Keratinocyte (primary cell): ENCODE measurements around the gene ADGRL3. TPM values are rescaled to one million over a fixed set of nuclear protein-coding genes. Genes with fewer than 3 reads are reported as not detected.

ENCODE experiments used
- DNase-seq: peaks from one replicate; pipeline ENCODE4 v3.0.0-alpha.2; 2011; ENCODE audit warnings: low read depth, missing footprints, low spot score
- FAIRE-seq: peaks from 2 replicates; lab custom pipeline; 2011; peaks lifted over from hg19 to GRCh38; lab: Jason Lieb, UNC
- H2AFZ ChIP-seq: 2 replicates; pipeline ENCODE4 v1.6.0; 2012; ENCODE audit warnings: low read length, control low read depth, inconsistent platforms; ENCODE audit not compliant: control insufficient read depth
- H3K27ac ChIP-seq: 2 replicates; pipeline ENCODE4 v1.5.1; 2011; ENCODE audit warnings: low read length; ENCODE audit not compliant: control insufficient read depth, insufficient read depth
- H3K27me3 ChIP-seq: 3 replicates; pipeline ENCODE4 v1.6.0; 2011; ENCODE audit warnings: low read length; ENCODE audit not compliant: control insufficient read depth, insufficient read depth; ENCODE audit errors: extremely low read depth
- H3K36me3 ChIP-seq, 2 experiments: 2 replicates in 1 of 2; 3 replicates in 1 of 2; pipeline ENCODE4 v1.5.1; 2011; ENCODE audit warnings: low read length in 2 of 2, mild to moderate bottlenecking in 1 of 2; ENCODE audit not compliant: control insufficient read depth in 2 of 2, insufficient read depth in 2 of 2; ENCODE audit errors: extremely low read depth in 1 of 2
- H3K4me1 ChIP-seq: 3 replicates; pipeline ENCODE4 v1.5.1; 2011; ENCODE audit warnings: low read length; ENCODE audit not compliant: control insufficient read depth, insufficient read depth; ENCODE audit errors: extremely low read depth
- H3K4me2 ChIP-seq: 3 replicates; pipeline ENCODE4 v1.6.0; 2011; ENCODE audit warnings: low read depth, low read length; ENCODE audit not compliant: control insufficient read depth, insufficient read depth; ENCODE audit errors: extremely low read depth
- H3K4me3 ChIP-seq, 3 experiments: fragments of 200-600 bp in 1 of 3; sonication (generic) in 1 of 3; 2 replicates in 2 of 3; 3 replicates in 1 of 3; pipeline ENCODE4 v1.5.1; 2011 to 2016; ENCODE audit warnings: low read length in 3 of 3, mild to moderate bottlenecking in 3 of 3, control low read depth in 2 of 3, inconsistent platforms in 1 of 3, low read depth in 1 of 3, mixed read lengths in 1 of 3, mixed run types in 1 of 3, moderate library complexity in 1 of 3; ENCODE audit not compliant: control insufficient read depth in 2 of 3, insufficient read depth in 2 of 3; ENCODE audit errors: extremely low read depth in 1 of 3
- H3K79me2 ChIP-seq: 2 replicates; pipeline ENCODE4 v1.6.0; 2012; ENCODE audit warnings: low read length; ENCODE audit not compliant: control insufficient read depth, insufficient read depth
- H3K9ac ChIP-seq: 3 replicates; pipeline ENCODE4 v1.6.0; 2011; ENCODE audit warnings: low read length; ENCODE audit not compliant: control insufficient read depth, insufficient read depth; ENCODE audit errors: extremely low read depth
- H3K9me1 ChIP-seq: 3 replicates; pipeline ENCODE4 v1.6.0; 2011; ENCODE audit warnings: low read length; ENCODE audit not compliant: control insufficient read depth, insufficient read depth; ENCODE audit errors: extremely low read depth
- H3K9me3 ChIP-seq: 2 replicates; pipeline ENCODE4 v1.5.1; 2012; ENCODE audit warnings: low read depth, low read length; ENCODE audit not compliant: control insufficient read depth
- H4K20me1 ChIP-seq: 3 replicates; pipeline ENCODE4 v1.6.0; 2011; ENCODE audit warnings: low read length; ENCODE audit not compliant: control insufficient read depth, insufficient read depth; ENCODE audit errors: extremely low read depth
- EZH2 ChIP-seq: IDR thresholded peaks from one replicate; pipeline ENCODE4 v1.6.1; 2012; ENCODE audit warnings: inconsistent platforms, mild to moderate bottlenecking, low read length, moderate library complexity
- dilution Hi-C: fragments of 300-500 bp; cut with MboI; formaldehyde crosslinking; loops from one replicate; pipeline ENCODE4 v1.7.0; 2020; ENCODE audit warnings: low sequenced_read_pairs; ENCODE audit not compliant: extremely low pct_ligation_motif_present
- polyA plus RNA-seq, 5 experiments: library from polyadenylated mRNA; depleted of rRNA in 3 of 5; stranded (reverse) in 3 of 5; stranded (forward) in 1 of 5; unstranded in 1 of 5; fragments of >200 nt; gene quantifications; 1 replicate in 1 of 5; 2 replicates in 3 of 5; 3 replicates in 1 of 5; pipeline versions ENCODE4 v1.2.1 to v1.2.3, GENCODE V29; 2011 to 2012; ENCODE audit warnings: missing spikeins in 2 of 5, low read depth in 1 of 5, low replicate concordance in 1 of 5
- TF ChIP-seq, protein P1 (sequence below), 3 experiments: IDR thresholded peaks in 1 of 3; conservative IDR thresholded peaks in 1 of 3; optimal IDR thresholded peaks in 1 of 3; 2 replicates in 2 of 3; 3 replicates in 1 of 3; pipeline versions ENCODE3 to v1.5.1; 2011; ENCODE audit warnings: low read length in 3 of 3, mild to moderate bottlenecking in 3 of 3, moderate library complexity in 2 of 3, control low read depth in 1 of 3, inconsistent platforms in 1 of 3; ENCODE audit not compliant: insufficient read depth in 2 of 3; ENCODE audit errors: extremely low read depth in 1 of 3

ADGRL3 gene
- polyA plus RNA-seq, 1 donor (not counting 4 experiments of a cell fraction or from before 2014, with no cell fraction given), result 0.18 TPM

DNA sequence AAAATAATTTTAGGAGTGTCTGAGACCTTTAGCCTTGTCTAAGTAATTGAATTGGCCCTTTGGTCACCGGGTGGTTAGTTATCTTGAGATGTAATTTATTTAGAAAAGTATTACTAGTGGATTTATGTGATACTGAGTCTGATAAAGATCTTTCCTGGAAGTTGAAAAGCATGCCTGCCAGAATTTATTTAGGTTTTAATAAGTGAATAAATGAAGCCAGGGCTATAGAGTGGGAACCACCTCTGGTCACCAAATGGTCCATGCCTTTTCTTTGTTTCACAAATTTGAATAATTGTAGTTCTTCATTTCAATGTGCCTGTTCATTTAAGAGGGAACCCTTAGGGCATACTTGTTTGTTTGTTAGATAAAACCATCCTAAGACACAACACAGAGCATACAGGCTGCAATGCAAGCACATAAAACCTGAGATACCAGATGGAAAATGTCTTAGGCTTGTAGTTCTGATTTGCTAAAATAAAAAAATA lies 627.8 kb downstream of the ADGRL3 start:
- Histone ChIP-seq H3K4me3 (no peak overlapping the region), H3K4me2 (no peak overlapping the region), H3K36me3 (no peaks in the 10 kb centered on the region), H3K9me3 (no peaks in the 10 kb centered on the region), H3K9ac (no peak overlapping the region), H2AFZ (no peak overlapping the region), H4K20me1 (no peaks in the 10 kb centered on the region), H3K79me2 (no peaks in the 10 kb centered on the region), H3K9me1 (no peaks in the 10 kb centered on the region), H3K27ac (no peak overlapping the region), H3K4me1 (no peaks in the 10 kb centered on the region), H3K27me3 (no peaks in the 10 kb centered on the region)
- dilution Hi-C loops, result no loop called here
- no peak for TF ChIP-seq EZH2
- TF ChIP-seq, protein P1, sequence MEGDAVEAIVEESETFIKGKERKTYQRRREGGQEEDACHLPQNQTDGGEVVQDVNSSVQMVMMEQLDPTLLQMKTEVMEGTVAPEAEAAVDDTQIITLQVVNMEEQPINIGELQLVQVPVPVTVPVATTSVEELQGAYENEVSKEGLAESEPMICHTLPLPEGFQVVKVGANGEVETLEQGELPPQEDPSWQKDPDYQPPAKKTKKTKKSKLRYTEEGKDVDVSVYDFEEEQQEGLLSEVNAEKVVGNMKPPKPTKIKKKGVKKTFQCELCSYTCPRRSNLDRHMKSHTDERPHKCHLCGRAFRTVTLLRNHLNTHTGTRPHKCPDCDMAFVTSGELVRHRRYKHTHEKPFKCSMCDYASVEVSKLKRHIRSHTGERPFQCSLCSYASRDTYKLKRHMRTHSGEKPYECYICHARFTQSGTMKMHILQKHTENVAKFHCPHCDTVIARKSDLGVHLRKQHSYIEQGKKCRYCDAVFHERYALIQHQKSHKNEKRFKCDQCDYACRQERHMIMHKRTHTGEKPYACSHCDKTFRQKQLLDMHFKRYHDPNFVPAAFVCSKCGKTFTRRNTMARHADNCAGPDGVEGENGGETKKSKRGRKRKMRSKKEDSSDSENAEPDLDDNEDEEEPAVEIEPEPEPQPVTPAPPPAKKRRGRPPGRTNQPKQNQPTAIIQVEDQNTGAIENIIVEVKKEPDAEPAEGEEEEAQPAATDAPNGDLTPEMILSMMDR (optimal IDR thresholded peaks at IDR 0.05 in 1 of 3, IDR thresholded peaks at IDR 0.05 in 1 of 3, conservative IDR thresholded peaks at IDR 0.05 in 1 of 3; ENCODE audit: extremely low read depth in 1 of 3, insufficient read depth in 2 of 3, low read length in 3 of 3), result no peak
- DNase-seq (no peak), FAIRE-seq (no peak)

DNA sequence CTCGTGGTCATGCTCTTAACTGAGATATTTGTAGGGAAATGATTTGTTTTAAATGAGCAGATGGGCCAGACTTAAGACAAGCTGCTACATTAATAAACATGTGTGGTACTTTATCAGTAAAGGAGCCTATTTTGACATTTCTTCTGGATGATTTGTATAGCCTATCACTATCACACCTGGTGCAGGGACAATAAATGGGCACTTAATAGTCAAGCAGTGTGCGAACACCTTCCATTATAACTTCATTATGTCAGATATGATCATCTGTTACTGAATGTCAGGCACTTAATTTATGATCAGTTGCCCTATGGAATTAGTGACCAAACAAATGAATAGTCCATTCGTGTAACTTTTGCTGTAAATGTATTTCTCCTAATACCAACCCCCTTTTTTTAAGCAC lies 628.8 kb downstream of the ADGRL3 start:
- FAIRE-seq, result no peak
- no peak overlapping the region for H3K4me3 ChIP-seq
- dilution Hi-C loops, result no loop called here

More for the DNA sequence above, 628.8 kb downstream of the ADGRL3 start:
- Histone ChIP-seq H3K9me1 (no peaks in the 10 kb centered on the region), H3K9ac (no peak overlapping the region), H4K20me1 (no peaks in the 10 kb centered on the region), H3K79me2 (no peaks in the 10 kb centered on the region), H3K9me3 (no peaks in the 10 kb centered on the region), H2AFZ (no peak overlapping the region), H3K27me3 (no peaks in the 10 kb centered on the region), H3K27ac (no peak overlapping the region), H3K36me3 (no peaks in the 10 kb centered on the region), H3K4me2 (no peak overlapping the region), H3K4me1 (no peaks in the 10 kb centered on the region)
- no peak for DNase-seq
- TF ChIP-seq, protein P1 (optimal IDR thresholded peaks at IDR 0.05 in 1 of 3, IDR thresholded peaks at IDR 0.05 in 1 of 3, conservative IDR thresholded peaks at IDR 0.05 in 1 of 3; ENCODE audit: extremely low read depth in 1 of 3, insufficient read depth in 2 of 3, low read length in 3 of 3), result no peak
- TF ChIP-seq EZH2, result no peak
